Measurements from ENCODE around the gene ZG16.
"Not testable (repeated sequence)": the region's sequence is repeated elsewhere in the genome, so short reads cannot be mapped to it uniquely, and the experiment has no call there.

ZG16 gene

DNA sequence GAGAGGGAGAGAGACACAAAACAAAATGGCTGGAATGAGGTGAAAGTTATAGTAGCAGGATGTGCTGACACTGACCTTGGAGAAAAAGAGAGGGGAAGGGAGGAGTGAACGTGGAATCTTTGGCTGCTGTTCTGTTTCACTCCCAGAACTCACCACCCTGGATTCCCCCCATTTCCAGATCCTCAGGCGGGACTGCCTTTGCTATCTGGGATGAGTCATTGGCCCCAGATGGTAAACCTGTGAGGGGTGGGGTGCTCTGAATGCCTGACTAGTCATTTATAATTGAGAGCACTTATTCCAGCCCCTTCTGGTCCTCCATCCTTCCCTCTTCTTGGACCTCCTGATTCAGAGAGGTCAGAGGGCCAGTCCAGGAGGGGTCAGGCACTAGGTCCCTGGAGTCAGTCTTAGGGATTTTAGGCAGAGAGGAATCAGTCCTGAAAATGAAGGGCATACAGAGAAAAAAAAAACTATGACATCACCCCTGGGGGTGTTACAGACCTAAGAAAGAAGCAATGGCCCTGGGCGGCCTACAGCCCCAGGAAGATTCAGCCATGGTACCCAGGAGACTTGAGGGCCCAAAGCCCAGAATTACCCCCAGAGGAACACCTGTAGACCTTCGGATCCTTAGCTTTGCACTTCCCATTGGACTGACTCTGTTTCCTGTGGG, 2.2 kb upstream of the ZG16 start:
- no peaks in the 10 kb centered on the region for H3K36me3 ChIP-seq (replicated peaks; ENCODE audit: low read depth, low read length)
- no peak overlapping the region for H3K9ac ChIP-seq (ENCODE audit: low read length)
- H2AFZ ChIP-seq (ENCODE audit: low read depth, low read length), result no peak overlapping the region
- H3K4me1 ChIP-seq (ENCODE audit: low read length), result no peaks in the 10 kb centered on the region
- no peak overlapping the region for H3K27ac ChIP-seq (ENCODE audit: low read length)
- no peaks in the 10 kb centered on the region for H3K9me3 ChIP-seq (ENCODE audit: insufficient read depth, low read length)
- H3K4me2 ChIP-seq (ENCODE audit: low read length), result no peak overlapping the region
- no peak for TF ChIP-seq CTCF (IDR thresholded peaks at IDR 0.05; ENCODE audit: low read depth, low read length)
- TF ChIP-seq EZH2phosphoT487 (IDR thresholded peaks at IDR 0.05; ENCODE audit: low read depth), result no peak
- no peak overlapping the region for H3K4me3 ChIP-seq (ENCODE audit: low read length)
- peaks cover 14% of the 10 kb centered on the region; the same call in 1 of the 2 replicates for H3K27me3 ChIP-seq (ENCODE audit: low read depth, low read length)
- no peaks in the 10 kb centered on the region for H3K79me2 ChIP-seq (ENCODE audit: low read length)
- H4K20me1 ChIP-seq (ENCODE audit: insufficient read depth, low read length), result no peaks in the 10 kb centered on the region

DNA sequence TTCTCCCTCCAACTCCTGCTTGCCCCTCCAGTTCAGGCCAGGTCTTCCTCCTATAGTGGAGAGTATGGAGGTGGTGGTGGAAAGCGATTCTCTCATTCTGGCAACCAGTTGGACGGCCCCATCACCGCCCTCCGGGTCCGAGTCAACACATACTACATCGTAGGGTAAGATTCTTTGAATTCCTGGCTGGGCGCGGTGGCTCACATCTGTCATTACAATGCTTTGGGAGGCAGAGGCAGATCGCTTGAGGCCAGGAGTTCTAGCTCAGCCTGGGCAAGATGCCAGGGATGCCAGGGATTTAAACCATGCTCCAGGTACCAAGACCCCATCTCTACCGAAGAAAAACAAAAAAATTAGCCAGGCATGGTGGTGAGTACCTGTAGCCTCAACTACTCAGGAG, 1.4 kb downstream of the ZG16 start:
- Histone ChIP-seq H3K4me1 (ENCODE audit: low read length) (no peaks in the 10 kb centered on the region), H3K79me2 (ENCODE audit: low read length) (no peaks in the 10 kb centered on the region), H2AFZ (ENCODE audit: low read depth, low read length) (no peak overlapping the region), H3K4me3 (ENCODE audit: low read length) (no peak overlapping the region), H3K9ac (ENCODE audit: low read length) (no peak overlapping the region), H3K27me3 (ENCODE audit: low read depth, low read length) (peaks cover 19% of the 10 kb centered on the region), H3K36me3 (replicated peaks; ENCODE audit: low read depth, low read length) (no peaks in the 10 kb centered on the region), H3K27ac (ENCODE audit: low read length) (no peak overlapping the region), H3K9me3 (ENCODE audit: insufficient read depth, low read length) (no peaks in the 10 kb centered on the region), H4K20me1 (ENCODE audit: insufficient read depth, low read length) (no peaks in the 10 kb centered on the region), H3K4me2 (ENCODE audit: low read length) (no peak overlapping the region)
- no peak for TF ChIP-seq CTCF (IDR thresholded peaks at IDR 0.05; ENCODE audit: low read depth, low read length)
- no peak for TF ChIP-seq EZH2phosphoT487 (IDR thresholded peaks at IDR 0.05; ENCODE audit: low read depth)

DNA sequence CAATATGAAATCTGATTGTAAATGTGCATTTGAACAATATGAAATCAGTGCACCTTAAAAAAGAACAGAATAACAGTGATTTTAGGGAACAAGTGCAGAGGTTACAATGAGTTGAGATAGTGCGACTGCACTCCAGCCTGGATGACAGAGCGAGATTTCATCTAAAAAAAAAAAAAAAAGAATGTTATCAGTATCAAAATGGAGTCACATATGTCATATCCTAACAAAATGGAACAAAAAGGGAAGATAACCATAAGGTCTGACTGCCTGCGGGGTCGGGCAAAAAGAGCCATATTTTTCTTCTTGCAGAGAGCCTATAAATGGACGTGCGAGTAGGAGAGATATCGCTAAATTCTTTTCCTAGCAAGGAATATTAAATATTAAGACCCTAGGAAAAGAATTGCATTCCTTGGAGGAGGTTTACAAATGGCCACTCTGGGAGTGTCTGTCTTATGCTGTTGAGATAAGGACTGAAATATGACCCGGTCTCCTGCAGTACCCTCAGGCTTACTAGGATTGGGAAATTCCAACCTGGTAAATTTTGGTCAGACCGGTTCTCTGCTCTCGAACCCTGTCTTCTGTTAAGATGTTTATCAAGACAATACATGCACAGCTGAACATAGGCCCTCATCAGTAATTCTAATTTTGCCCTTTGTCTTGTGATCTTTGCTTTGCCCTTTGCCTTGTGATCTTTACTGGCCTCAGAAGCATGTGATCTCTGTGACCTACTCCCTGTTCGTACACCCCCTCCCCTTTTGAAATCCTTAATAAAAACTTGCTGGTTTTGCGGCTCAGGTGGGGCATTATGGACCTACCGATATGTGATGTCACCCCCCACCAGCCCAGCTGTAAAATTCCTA, 5.3 kb downstream of the ZG16 start:
- peaks cover 15% of the 10 kb centered on the region for H3K27me3 ChIP-seq (ENCODE audit: low read depth, low read length)
- H3K27ac ChIP-seq (ENCODE audit: low read length); H3K4me3 ChIP-seq (ENCODE audit: low read length); H3K4me2 ChIP-seq (ENCODE audit: low read length); H4K20me1 ChIP-seq (ENCODE audit: insufficient read depth, low read length); H3K4me1 ChIP-seq (ENCODE audit: low read length); H3K79me2 ChIP-seq (ENCODE audit: low read length); H3K9ac ChIP-seq (ENCODE audit: low read length); H3K36me3 ChIP-seq (replicated peaks; ENCODE audit: low read depth, low read length); H3K9me3 ChIP-seq (ENCODE audit: insufficient read depth, low read length); H2AFZ ChIP-seq (ENCODE audit: low read depth, low read length): not testable (repeated sequence)

DNA sequence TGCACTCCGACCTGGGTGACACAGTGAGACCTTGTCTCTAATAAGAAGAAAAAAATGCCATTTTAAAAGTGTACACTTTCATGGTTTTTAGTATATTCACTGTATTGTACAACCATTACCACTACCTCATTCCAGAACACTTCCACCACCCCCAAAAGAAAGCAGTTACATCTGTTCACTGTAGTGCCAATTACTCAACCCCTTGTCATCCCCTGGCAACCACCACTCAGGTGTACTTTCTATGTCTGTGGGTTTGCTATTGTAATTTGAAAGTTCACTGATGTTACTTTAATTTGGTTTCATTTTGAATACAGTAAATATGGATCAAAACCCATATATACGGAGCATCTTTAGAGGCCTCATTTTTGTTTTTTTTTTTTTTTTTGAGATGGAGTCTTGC, 6.1 kb downstream of the ZG16 start:
- Histone ChIP-seq H3K27ac (ENCODE audit: low read length) (no peak overlapping the region), H3K9ac (ENCODE audit: low read length) (no peak overlapping the region), H3K27me3 (ENCODE audit: low read depth, low read length) (peaks cover 6% of the 10 kb centered on the region; the same call in 1 of the 2 replicates), H2AFZ (ENCODE audit: low read depth, low read length) (no peak overlapping the region), H4K20me1 (ENCODE audit: insufficient read depth, low read length) (no peaks in the 10 kb centered on the region), H3K4me1 (ENCODE audit: low read length) (no peaks in the 10 kb centered on the region), H3K36me3 (replicated peaks; ENCODE audit: low read depth, low read length) (no peaks in the 10 kb centered on the region), H3K79me2 (ENCODE audit: low read length) (no peaks in the 10 kb centered on the region), H3K4me2 (ENCODE audit: low read length) (no peak overlapping the region), H3K9me3 (ENCODE audit: insufficient read depth, low read length) (no peaks in the 10 kb centered on the region), H3K4me3 (ENCODE audit: low read length) (no peak overlapping the region)
- TF ChIP-seq EZH2phosphoT487 (IDR thresholded peaks at IDR 0.05; ENCODE audit: low read depth) (no peak), CTCF (IDR thresholded peaks at IDR 0.05; ENCODE audit: low read depth, low read length) (no peak)
